ENCODE data around the gene GAS2L2. TPM values are rescaled to one million over a fixed set of nuclear protein-coding genes. Genes with fewer than 3 reads are reported as not detected.

Gene GAS2L2
- total RNA-seq, 1 experiment from 2014 or later: 0.15 TPM

- no peak for TF ChIP-seq ZNF263 (CRISPR knock-in tag; IDR thresholded peaks at IDR 0.05; ENCODE audit: low read depth)
- TF ChIP-seq, protein P1, sequence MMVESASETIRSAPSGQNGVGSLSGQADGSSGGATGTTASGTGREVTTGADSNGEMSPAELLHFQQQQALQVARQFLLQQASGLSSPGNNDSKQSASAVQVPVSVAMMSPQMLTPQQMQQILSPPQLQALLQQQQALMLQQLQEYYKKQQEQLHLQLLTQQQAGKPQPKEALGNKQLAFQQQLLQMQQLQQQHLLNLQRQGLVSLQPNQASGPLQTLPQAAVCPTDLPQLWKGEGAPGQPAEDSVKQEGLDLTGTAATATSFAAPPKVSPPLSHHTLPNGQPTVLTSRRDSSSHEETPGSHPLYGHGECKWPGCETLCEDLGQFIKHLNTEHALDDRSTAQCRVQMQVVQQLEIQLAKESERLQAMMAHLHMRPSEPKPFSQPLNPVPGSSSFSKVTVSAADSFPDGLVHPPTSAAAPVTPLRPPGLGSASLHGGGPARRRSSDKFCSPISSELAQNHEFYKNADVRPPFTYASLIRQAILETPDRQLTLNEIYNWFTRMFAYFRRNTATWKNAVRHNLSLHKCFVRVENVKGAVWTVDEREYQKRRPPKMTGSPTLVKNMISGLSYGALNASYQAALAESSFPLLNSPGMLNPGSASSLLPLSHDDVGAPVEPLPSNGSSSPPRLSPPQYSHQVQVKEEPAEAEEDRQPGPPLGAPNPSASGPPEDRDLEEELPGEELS (CRISPR knock-in tag; IDR thresholded peaks at IDR 0.05): no peak
- TF ChIP-seq, protein P2, sequence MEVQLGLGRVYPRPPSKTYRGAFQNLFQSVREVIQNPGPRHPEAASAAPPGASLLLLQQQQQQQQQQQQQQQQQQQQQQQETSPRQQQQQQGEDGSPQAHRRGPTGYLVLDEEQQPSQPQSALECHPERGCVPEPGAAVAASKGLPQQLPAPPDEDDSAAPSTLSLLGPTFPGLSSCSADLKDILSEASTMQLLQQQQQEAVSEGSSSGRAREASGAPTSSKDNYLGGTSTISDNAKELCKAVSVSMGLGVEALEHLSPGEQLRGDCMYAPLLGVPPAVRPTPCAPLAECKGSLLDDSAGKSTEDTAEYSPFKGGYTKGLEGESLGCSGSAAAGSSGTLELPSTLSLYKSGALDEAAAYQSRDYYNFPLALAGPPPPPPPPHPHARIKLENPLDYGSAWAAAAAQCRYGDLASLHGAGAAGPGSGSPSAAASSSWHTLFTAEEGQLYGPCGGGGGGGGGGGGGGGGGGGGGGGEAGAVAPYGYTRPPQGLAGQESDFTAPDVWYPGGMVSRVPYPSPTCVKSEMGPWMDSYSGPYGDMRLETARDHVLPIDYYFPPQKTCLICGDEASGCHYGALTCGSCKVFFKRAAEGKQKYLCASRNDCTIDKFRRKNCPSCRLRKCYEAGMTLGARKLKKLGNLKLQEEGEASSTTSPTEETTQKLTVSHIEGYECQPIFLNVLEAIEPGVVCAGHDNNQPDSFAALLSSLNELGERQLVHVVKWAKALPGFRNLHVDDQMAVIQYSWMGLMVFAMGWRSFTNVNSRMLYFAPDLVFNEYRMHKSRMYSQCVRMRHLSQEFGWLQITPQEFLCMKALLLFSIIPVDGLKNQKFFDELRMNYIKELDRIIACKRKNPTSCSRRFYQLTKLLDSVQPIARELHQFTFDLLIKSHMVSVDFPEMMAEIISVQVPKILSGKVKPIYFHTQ (CRISPR knock-in tag; IDR thresholded peaks at IDR 0.05): no peak
- TF ChIP-seq NFATC4 (CRISPR knock-in tag; IDR thresholded peaks at IDR 0.05): no peak
- no peak for TF ChIP-seq IRF2 (CRISPR knock-in tag; IDR thresholded peaks at IDR 0.05; ENCODE audit: borderline replicate concordance, low read depth)
- TF ChIP-seq, protein P3, sequence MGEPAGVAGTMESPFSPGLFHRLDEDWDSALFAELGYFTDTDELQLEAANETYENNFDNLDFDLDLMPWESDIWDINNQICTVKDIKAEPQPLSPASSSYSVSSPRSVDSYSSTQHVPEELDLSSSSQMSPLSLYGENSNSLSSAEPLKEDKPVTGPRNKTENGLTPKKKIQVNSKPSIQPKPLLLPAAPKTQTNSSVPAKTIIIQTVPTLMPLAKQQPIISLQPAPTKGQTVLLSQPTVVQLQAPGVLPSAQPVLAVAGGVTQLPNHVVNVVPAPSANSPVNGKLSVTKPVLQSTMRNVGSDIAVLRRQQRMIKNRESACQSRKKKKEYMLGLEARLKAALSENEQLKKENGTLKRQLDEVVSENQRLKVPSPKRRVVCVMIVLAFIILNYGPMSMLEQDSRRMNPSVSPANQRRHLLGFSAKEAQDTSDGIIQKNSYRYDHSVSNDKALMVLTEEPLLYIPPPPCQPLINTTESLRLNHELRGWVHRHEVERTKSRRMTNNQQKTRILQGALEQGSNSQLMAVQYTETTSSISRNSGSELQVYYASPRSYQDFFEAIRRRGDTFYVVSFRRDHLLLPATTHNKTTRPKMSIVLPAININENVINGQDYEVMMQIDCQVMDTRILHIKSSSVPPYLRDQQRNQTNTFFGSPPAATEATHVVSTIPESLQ (CRISPR knock-in tag; IDR thresholded peaks at IDR 0.05): no peak
Measured at GRCh38 chr17:35790841-35791240, 37.8 kb upstream of the GAS2L2 start (continued).

DNA sequence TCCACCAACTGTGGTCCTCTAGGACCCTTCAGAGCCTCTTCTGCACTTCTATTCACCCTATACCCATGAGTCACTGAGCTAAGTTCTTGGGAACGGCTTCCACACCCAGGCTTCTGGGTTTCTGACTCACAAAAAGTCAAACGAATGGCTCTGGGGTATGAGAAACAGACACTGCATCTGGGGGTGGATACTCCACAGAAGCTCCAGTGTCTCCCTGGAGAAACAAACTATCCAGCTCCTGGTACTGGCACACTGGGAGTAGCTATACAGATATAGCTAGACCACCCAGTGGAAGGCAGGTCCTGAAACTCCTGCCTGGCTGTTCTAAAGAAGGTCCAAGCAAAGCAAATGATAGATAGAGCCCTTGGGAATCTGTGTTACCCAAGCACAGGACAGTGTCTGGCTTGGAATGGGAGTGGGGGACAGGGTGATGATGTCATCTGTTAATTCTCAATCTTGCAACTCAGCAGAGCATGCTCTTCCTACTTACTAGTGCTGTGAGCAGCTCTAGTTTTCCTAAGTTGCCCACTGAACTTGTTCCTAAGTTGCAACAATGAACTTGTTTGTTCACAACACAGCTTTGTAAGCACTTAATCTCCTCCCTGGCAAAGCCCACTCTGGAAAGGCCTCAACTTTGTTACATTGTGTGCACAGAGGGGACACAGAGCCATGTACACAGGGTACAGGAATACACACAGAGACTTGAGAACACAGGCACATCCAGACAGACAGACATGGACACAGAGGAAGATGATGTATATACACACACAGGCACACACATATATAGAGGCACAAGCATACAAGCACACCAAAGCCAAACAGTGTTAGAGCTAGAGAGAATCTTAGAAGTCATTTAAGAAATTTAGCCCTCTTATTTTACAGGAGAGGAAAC lies 35.7 kb upstream of the GAS2L2 start:
- Mint-ChIP-seq H3K27me3 (ENCODE audit: low read depth) (peaks cover 25% of the 10 kb centered on the region), H3K27ac (no peak overlapping the region), H3K4me3 (no peak overlapping the region), H3K4me1 (peaks cover 7% of the 10 kb centered on the region), H3K36me3 (no peaks in the 10 kb centered on the region), H3K9me3 (no peaks in the 10 kb centered on the region)
- TF ChIP-seq OVOL2 (CRISPR knock-in tag; IDR thresholded peaks at IDR 0.05; ENCODE audit: borderline replicate concordance) (no peak), TP53 (CRISPR knock-in tag; IDR thresholded peaks at IDR 0.05) (no peak)
- TF ChIP-seq, protein P4, sequence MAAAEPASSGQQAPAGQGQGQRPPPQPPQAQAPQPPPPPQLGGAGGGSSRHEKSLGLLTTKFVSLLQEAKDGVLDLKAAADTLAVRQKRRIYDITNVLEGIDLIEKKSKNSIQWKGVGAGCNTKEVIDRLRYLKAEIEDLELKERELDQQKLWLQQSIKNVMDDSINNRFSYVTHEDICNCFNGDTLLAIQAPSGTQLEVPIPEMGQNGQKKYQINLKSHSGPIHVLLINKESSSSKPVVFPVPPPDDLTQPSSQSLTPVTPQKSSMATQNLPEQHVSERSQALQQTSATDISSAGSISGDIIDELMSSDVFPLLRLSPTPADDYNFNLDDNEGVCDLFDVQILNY (CRISPR knock-in tag; IDR thresholded peaks at IDR 0.05): no peak
- ChIA-PET CTCF (interaction anchor here (1.0 to 2.5 kb wide), 3 partner anchors 16 to 24 kb away, joined by 5 to 12 read pairs (median 5); partner anchors contain the start of gene TAF15), POLR2A (no interaction called here)
- ATAC-seq (no peak), DNase-seq (ENCODE audit: low spot score) (no peak)

DNA sequence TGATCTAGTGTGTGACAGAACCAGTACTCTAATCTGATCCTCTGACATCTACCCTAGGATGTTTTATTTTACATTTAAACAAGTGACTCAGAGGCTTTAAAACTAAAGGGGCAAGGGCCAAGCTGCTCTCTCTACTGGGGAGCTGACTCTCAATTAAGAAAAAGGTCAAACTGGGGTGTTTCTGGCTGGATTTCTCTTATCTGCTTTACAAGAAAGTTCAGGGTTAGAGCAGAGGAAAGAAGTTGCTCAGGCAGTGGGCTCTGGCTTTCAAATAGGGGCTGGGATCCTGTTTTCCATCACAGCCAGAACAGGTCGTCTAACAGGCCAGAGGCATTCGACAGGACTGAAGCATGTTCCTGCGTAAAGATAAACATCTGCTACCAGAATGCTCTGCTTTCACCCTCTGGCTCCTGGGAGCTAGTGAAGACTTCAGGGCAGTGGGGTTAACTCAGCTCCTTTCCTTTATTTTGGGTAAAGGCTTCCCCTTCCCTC lies 33.9 kb upstream of the GAS2L2 start:
- ChIA-PET CTCF (interaction anchor here (2.5 kb wide), 1 partner anchor 23 kb away, joined by 12 read pairs; no protein-coding TSS in a partner anchor), POLR2A (no interaction called here)
- no peaks in the 10 kb centered on the region for H3K9me3 Mint-ChIP-seq
- H3K27ac Mint-ChIP-seq: no peak overlapping the region
- H3K4me1 Mint-ChIP-seq: no peaks in the 10 kb centered on the region
- ATAC-seq: no peak
- no peak for DNase-seq (ENCODE audit: low spot score)
- H3K36me3 Mint-ChIP-seq: no peaks in the 10 kb centered on the region
- peaks cover 7% of the 10 kb centered on the region for H3K27me3 Mint-ChIP-seq (ENCODE audit: low read depth)
- H3K4me3 Mint-ChIP-seq: no peak overlapping the region
- TF ChIP-seq, protein P5, sequence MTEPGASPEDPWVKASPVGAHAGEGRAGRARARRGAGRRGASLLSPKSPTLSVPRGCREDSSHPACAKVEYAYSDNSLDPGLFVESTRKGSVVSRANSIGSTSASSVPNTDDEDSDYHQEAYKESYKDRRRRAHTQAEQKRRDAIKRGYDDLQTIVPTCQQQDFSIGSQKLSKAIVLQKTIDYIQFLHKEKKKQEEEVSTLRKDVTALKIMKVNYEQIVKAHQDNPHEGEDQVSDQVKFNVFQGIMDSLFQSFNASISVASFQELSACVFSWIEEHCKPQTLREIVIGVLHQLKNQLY (CRISPR knock-in tag; IDR thresholded peaks at IDR 0.05): no peak
- TF ChIP-seq, protein P6, sequence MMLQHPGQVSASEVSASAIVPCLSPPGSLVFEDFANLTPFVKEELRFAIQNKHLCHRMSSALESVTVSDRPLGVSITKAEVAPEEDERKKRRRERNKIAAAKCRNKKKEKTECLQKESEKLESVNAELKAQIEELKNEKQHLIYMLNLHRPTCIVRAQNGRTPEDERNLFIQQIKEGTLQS (CRISPR knock-in tag; conservative IDR thresholded peaks at IDR 0.05): no peak
- TF ChIP-seq E2F1 (CRISPR knock-in tag; IDR thresholded peaks at IDR 0.05) (no peak), JUN (CRISPR knock-in tag; IDR thresholded peaks at IDR 0.05) (no peak), TP53 (CRISPR knock-in tag; IDR thresholded peaks at IDR 0.05) (no peak)
- TF ChIP-seq, protein P7, sequence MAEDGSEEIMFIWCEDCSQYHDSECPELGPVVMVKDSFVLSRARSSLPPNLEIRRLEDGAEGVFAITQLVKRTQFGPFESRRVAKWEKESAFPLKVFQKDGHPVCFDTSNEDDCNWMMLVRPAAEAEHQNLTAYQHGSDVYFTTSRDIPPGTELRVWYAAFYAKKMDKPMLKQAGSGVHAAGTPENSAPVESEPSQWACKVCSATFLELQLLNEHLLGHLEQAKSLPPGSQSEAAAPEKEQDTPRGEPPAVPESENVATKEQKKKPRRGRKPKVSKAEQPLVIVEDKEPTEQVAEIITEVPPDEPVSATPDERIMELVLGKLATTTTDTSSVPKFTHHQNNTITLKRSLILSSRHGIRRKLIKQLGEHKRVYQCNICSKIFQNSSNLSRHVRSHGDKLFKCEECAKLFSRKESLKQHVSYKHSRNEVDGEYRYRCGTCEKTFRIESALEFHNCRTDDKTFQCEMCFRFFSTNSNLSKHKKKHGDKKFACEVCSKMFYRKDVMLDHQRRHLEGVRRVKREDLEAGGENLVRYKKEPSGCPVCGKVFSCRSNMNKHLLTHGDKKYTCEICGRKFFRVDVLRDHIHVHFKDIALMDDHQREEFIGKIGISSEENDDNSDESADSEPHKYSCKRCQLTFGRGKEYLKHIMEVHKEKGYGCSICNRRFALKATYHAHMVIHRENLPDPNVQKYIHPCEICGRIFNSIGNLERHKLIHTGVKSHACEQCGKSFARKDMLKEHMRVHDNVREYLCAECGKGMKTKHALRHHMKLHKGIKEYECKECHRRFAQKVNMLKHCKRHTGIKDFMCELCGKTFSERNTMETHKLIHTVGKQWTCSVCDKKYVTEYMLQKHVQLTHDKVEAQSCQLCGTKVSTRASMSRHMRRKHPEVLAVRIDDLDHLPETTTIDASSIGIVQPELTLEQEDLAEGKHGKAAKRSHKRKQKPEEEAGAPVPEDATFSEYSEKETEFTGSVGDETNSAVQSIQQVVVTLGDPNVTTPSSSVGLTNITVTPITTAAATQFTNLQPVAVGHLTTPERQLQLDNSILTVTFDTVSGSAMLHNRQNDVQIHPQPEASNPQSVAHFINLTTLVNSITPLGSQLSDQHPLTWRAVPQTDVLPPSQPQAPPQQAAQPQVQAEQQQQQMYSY (CRISPR knock-in tag; IDR thresholded peaks at IDR 0.05): no peak
